SK-N-SH (cell line): ENCODE data around the gene PCSK7.

Source experiments
- CTCF ChIP-seq: fragments of 200-600 bp; sonication (generic); IDR thresholded peaks from 2 replicates; pipeline ENCODE4 v1.6.1; 2017; ENCODE audit warnings: antibody characterized with exemption, mild to moderate bottlenecking, moderate library complexity
- ELF1 ChIP-seq: IDR thresholded peaks from 2 replicates; pipeline ENCODE4 v1.4.0; 2012
- FOXM1 ChIP-seq: IDR thresholded peaks from 2 replicates; pipeline ENCODE4 v1.4.0; 2012; ENCODE audit warnings: low read depth, mild to moderate bottlenecking
- JUND ChIP-seq: IDR thresholded peaks from 2 replicates; pipeline ENCODE4 v1.4.0; 2012
- MAX ChIP-seq: IDR thresholded peaks from 2 replicates; pipeline ENCODE4 v1.4.0; 2012; ENCODE audit warnings: low read depth
- SIN3A ChIP-seq: IDR thresholded peaks from 2 replicates; pipeline ENCODE4 v1.6.1; 2012; ENCODE audit warnings: low read depth, mild to moderate bottlenecking, low read length, moderate library complexity, borderline replicate concordance
- USF1 ChIP-seq: IDR thresholded peaks from 2 replicates; pipeline ENCODE4 v1.4.0; 2012; ENCODE audit warnings: low read depth, borderline replicate concordance
- USF2 ChIP-seq: fragments of 150-350 bp; IDR thresholded peaks from 2 replicates; pipeline ENCODE4 v1.6.1; 2017; ENCODE audit warnings: antibody characterized with exemption, low read length, low read depth, borderline replicate concordance

- TF ChIP-seq CTCF (no peak), FOXM1 (no peak), JUND (no peak), ELF1 (no peak), MAX (no peak), USF1 (no peak), USF2 (no peak), SIN3A (no peak)
Observed at GRCh38 chr11:117219455-117219854, 12.4 kb downstream of the PCSK7 start.
